ENCODE data around the gene NEU1.
"Not testable (repeated sequence)": the region's sequence is repeated elsewhere in the genome, so short reads cannot be mapped to it uniquely, and the experiment has no call there.

NEU1 gene

DNA sequence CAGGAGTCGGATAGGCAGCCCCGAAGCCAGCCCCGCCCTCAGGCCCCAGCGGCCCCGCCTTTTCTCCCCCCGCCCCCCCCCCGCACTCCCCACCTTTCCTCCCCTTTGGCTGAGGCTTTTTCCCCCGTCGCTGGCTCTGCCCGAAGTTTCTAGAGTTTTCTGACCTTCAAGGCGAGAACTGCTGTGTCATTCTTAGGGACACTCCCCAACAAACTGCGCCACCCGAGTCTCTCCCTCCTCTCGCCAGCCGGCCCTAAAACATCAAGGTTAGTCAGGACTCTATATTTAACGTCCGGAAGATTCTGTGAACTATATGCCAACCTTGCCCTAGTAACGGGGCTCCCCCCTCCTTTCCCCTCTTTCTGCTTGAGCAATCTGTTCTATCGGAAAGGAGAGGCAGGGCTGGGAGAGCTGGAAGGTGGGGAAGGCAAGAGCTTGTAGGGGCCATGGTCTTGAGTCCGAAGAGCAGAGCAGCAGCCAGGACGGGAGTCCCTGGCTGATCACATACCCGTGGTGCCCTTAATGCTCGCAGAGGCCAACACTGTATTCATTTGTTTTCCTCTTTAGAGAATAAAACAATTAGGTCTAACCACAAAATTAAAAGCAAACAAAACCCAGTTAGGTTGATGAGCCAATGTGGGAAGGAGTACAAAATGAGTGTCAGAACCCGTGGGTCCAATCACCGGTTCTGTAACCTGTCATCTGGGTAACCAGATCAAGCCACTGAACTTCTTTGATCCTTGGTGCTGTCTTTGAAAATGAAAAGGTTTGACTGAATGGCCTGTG, 40.4 kb downstream of the NEU1 start:
- TF ChIP-seq, protein P1, sequence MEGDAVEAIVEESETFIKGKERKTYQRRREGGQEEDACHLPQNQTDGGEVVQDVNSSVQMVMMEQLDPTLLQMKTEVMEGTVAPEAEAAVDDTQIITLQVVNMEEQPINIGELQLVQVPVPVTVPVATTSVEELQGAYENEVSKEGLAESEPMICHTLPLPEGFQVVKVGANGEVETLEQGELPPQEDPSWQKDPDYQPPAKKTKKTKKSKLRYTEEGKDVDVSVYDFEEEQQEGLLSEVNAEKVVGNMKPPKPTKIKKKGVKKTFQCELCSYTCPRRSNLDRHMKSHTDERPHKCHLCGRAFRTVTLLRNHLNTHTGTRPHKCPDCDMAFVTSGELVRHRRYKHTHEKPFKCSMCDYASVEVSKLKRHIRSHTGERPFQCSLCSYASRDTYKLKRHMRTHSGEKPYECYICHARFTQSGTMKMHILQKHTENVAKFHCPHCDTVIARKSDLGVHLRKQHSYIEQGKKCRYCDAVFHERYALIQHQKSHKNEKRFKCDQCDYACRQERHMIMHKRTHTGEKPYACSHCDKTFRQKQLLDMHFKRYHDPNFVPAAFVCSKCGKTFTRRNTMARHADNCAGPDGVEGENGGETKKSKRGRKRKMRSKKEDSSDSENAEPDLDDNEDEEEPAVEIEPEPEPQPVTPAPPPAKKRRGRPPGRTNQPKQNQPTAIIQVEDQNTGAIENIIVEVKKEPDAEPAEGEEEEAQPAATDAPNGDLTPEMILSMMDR (IDR thresholded peaks at IDR 0.05; ENCODE audit: low read depth, low read length, missing control alignments), result no peak
- peak overlapping the region; percentile 55 for H3K4me3 ChIP-seq (replicated peaks; ENCODE audit: low read depth, low read length)
- no peak for DNase-seq (ENCODE audit: extremely low read depth, low read depth)

- DNase-seq (ENCODE audit: extremely low read depth, low read depth), result no peak
- TF ChIP-seq, protein P1 (IDR thresholded peaks at IDR 0.05; ENCODE audit: low read depth, low read length, missing control alignments), result no peak
- peak overlapping the region; percentile 55 for H3K4me3 ChIP-seq (replicated peaks; ENCODE audit: low read depth, low read length)
Measured at GRCh38 chr6:31821301-31822035, 41.2 kb downstream of the NEU1 start.

DNA sequence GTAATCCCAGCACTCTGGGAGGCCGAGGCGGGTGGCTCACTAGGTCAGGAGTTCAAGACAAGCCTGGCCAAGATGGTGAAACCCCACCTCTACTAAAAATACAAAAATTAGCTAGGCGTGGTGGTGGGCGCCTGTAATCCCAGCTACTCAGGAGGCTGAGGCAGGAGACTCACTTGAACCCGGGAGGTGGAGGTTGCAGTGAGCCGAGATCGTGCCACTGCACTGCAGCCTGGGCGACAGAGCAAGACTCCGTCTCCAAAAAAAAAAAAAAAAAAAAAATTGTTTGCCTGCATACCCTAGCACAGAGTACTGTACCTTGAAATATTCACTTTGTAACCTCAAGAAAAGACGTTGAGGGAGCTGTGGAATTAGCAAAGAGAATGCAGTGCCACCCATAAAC, 42.2 kb downstream of the NEU1 start:
- DNase-seq (ENCODE audit: extremely low read depth, low read depth); H3K4me3 ChIP-seq (replicated peaks; ENCODE audit: low read depth, low read length): not testable (repeated sequence)

DNA sequence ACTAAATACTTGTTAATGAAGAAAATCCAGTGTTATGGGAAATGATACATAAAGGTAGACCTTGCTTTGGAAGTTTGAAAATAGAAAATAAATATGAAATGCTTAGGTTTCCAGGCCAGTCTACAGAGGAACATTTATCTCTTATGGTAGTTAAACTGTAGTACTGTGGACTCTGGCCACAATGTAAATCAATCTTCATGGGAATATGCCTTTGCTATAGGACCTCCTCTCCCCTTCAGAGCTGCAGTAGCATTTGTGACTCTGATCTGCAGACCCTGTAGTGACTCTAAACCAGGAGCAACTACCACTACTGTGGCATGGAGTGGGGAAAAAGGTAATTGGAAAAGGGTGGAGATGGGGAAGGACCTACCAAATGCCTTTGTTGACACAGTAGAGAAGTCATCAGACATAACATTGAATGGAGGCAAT, 42.7 kb downstream of the NEU1 start:
- TF ChIP-seq, protein P1 (IDR thresholded peaks at IDR 0.05; ENCODE audit: low read depth, low read length, missing control alignments), result no peak
- no peak overlapping the region for H3K4me3 ChIP-seq (replicated peaks; ENCODE audit: low read depth, low read length)
- DNase-seq (ENCODE audit: extremely low read depth, low read depth), result no peak

- not testable (repeated sequence) for DNase-seq (ENCODE audit: extremely low read depth, low read depth)
- H3K4me3 ChIP-seq (replicated peaks; ENCODE audit: low read depth, low read length), result peak overlapping the region; percentile 49
Measured at GRCh38 chr6:31817929-31818511, 44.6 kb downstream of the NEU1 start.

- DNase-seq (ENCODE audit: extremely low read depth, low read depth), result not testable (repeated sequence)
- peak overlapping the region; percentile 49 for H3K4me3 ChIP-seq (replicated peaks; ENCODE audit: low read depth, low read length)
Measured at GRCh38 chr6:31817133-31817928, 45.3 kb downstream of the NEU1 start.

DNA sequence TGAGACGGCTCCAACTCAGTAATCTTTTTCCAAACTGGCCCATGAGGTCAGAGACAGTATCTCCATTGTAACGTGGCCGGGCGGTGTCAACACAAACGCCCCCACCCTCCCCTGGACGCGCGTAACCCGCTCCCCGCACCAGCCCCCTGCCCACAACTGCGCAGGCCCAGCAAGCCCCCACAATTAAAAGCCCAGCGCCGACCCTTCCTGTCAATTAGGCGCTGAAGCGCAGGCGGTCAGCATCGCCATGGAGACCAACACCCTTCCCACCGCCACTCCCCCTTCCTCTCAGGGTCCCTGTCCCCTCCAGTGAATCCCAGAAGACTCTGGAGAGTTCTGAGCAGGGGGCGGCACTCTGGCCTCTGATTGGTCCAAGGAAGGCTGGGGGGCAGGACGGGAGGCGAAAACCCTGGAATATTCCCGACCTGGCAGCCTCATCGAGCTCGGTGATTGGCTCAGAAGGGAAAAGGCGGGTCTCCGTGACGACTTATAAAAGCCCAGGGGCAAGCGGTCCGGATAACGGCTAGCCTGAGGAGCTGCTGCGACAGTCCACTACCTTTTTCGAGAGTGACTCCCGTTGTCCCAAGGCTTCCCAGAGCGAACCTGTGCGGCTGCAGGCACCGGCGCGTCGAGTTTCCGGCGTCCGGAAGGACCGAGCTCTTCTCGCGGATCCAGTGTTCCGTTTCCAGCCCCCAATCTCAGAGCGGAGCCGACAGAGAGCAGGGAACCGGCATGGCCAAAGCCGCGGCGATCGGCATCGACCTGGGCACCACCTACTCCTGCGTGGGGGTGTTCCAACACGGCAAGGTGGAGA, 47.4 kb downstream of the NEU1 start, which contains the start of the genes HSPA1A and HSPA1L:
Gene HSPA1A, plus strand, starts transcription at position 519 of the 814 bp plus-strand sequence. Its CDS starts 214 bp downstream, at position 733.
Gene HSPA1L, minus strand, starts transcription at position 259 of the 814 bp plus-strand sequence. CDS start 3,311 bp downstream, outside the sequence.
- peak; percentile 89 for DNase-seq (ENCODE audit: extremely low read depth, low read depth)
- TF ChIP-seq, protein P1 (IDR thresholded peaks at IDR 0.05; ENCODE audit: low read depth, low read length, missing control alignments), result no peak
- H3K4me3 ChIP-seq (replicated peaks; ENCODE audit: low read depth, low read length), result peak within 1 kb of the TSS; percentile 51

Measured in HFF-Myc (cell line).